ENCODE measurements around the gene PODNL1. TPM values are rescaled to one million over a fixed set of nuclear protein-coding genes. Genes with fewer than 3 reads are reported as not detected.
A peak's percentile ranks its signal among the peaks of the same experiment; 100 is the strongest.

PODNL1 gene
- total and polyA plus RNA-seq, 2 of the 8 experiments (the other 6 are each of a cell fraction or from before 2014, with no cell fraction given) = 1.0 to 1.5 TPM

DNA sequence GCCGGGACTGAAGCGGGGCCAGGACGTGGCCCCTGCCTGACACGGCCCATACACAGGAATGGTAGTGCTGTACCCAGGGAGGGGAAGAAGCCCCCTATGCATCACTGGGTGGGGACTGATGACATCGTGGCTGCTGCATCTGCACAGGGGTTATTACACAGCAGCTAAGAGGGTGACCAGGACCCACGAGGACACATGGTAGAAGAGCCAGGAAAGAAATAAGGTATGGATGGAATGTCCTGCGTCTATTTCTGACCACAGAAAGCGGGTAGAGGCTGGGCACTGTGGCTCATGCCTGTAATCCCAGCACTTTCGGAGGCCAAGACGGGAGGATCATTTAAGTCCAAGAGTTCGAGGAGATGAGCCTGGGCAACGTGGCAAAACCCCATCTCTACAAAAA, 38.2 kb upstream of the PODNL1 start:
- Histone ChIP-seq H3K18ac (ENCODE audit: extremely low read depth, low read length) (no peak overlapping the region), H3K4me3 (ENCODE audit: extremely low read depth in 1 of 4, insufficient read depth in 2 of 4, low read depth in 3 of 4, low read length in 4 of 4) (no peak overlapping the region), H2BK120ac (replicated peaks; ENCODE audit: low read depth, low read length) (no peak overlapping the region), H4K20me1 (replicated peaks in 1 of 2; ENCODE audit: control insufficient read depth in 1 of 2, insufficient read depth in 2 of 2, low read length in 2 of 2) (no peaks in the 10 kb centered on the region), H2AFZ (ENCODE audit: low read length) (no peak overlapping the region), H3K36me3 (ENCODE audit: control insufficient read depth in 2 of 4, insufficient read depth in 4 of 4, low read length in 3 of 4) (peaks cover 0 to 7% (median 3%) of the 10 kb centered on the region in 4 experiments; a peak in 2 of 8 replicates), H3K27me3 (replicated peaks in 1 of 4; ENCODE audit: control insufficient read depth in 3 of 4, extremely low read depth in 1 of 4, insufficient read depth in 3 of 4, low read length in 3 of 4) (no peaks in the 10 kb centered on the region), H3K4me1 (replicated peaks in 1 of 4; ENCODE audit: control insufficient read depth in 3 of 4, insufficient read depth in 4 of 4, low read length in 3 of 4) (peaks cover 0 to 14% (median 8%) of the 10 kb centered on the region in 4 experiments; a peak in 3 of 7 replicates), H3K9me3 (ENCODE audit: insufficient read depth in 2 of 2, low read depth in 1 of 2, low read length in 1 of 2) (no peaks in the 10 kb centered on the region), H3K79me2 (ENCODE audit: control insufficient read depth in 1 of 2, insufficient read depth in 2 of 2, low read length in 2 of 2) (no peaks in the 10 kb centered on the region), H2BK20ac (ENCODE audit: low read length) (no peak overlapping the region), H3K4ac (replicated peaks; ENCODE audit: insufficient read length, low read depth, low read length) (no peak overlapping the region), H3K4me2 (ENCODE audit: insufficient read depth in 1 of 2, low read depth in 2 of 2, low read length in 2 of 2) (no peak overlapping the region), H3K79me1 (ENCODE audit: low read depth, low read length) (no peaks in the 10 kb centered on the region), H3K23me2 (ENCODE audit: low read depth, low read length) (peaks cover 2% of the 10 kb centered on the region; the same call in 1 of the 2 replicates), H4K91ac (replicated peaks; ENCODE audit: insufficient read length, low read length) (no peak overlapping the region), H2BK15ac (ENCODE audit: low read length) (no peak overlapping the region), H3K27ac (ENCODE audit: low read depth, low read length) (no peak overlapping the region), H2AK5ac (ENCODE audit: low read depth, low read length) (0 out of 2 replicates have a peak overlapping the region, but pooled peaks have one; percentile 39), H3K56ac (replicated peaks; ENCODE audit: insufficient read length, low read depth, low read length) (no peak overlapping the region), H3K23ac (ENCODE audit: insufficient read length) (no peak overlapping the region), H2BK12ac (ENCODE audit: low read depth, low read length) (no peak overlapping the region), H2BK5ac (ENCODE audit: low read depth, low read length) (no peak overlapping the region), H3K14ac (ENCODE audit: insufficient read length) (no peak overlapping the region), H4K5ac (ENCODE audit: insufficient read length, low read depth, low read length) (no peak overlapping the region), H4K8ac (ENCODE audit: extremely low read depth, insufficient read depth, low read length) (no peak overlapping the region), H3K9ac (replicated peaks in 1 of 4; ENCODE audit: extremely low read depth in 1 of 4, low read depth in 3 of 4, low read length in 3 of 4) (no peak overlapping the region)
- DNase-seq (ENCODE audit: low read depth in 1 of 2, low spot score in 2 of 2) (no peak), FAIRE-seq (no peak)
- 86% methylated on average over 12 of the region's 12 CpGs; no CpG with 5 or more reads in 1 of the 2 experiments for WGBS, 2 experiments (ENCODE audit: extremely low coverage in 1 of 2, insufficient coverage in 1 of 2, insufficient read length in 1 of 2, insufficient replicate concordance in 2 of 2, low coverage in 1 of 2, low lambda C conversion rate in 2 of 2, missing lambda C conversion rate in 1 of 2)
- ChIA-PET CTCF (ENCODE audit: partially characterized antibody) (interaction anchor here (1.1 to 10.3 kb wide), 2 partner anchors 17 to 27 kb away, joined by 3 to 77 read pairs; no protein-coding TSS in a partner anchor), POLR2A (ENCODE audit: partially characterized antibody) (interaction anchor here (1.0 to 4.3 kb wide), 3 partner anchors 15 to 178 kb away, joined by 3 to 34 read pairs (median 5); no protein-coding TSS in a partner anchor)
- TF ChIP-seq RFX5 (IDR thresholded peaks at IDR 0.05; ENCODE audit: borderline replicate concordance, low read depth, low read length) (no peak), CBX8 (IDR thresholded peaks at IDR 0.05; ENCODE audit: borderline replicate concordance, low read depth, low read length) (no peak), NANOG (IDR thresholded peaks at IDR 0.05; ENCODE audit: insufficient read depth, low read depth, low read length, poor library complexity, severe bottlenecking) (no peak), TCF12 (IDR thresholded peaks at IDR 0.05; ENCODE audit: low read depth, low read length) (no peak), SAP30 (IDR thresholded peaks at IDR 0.05; ENCODE audit: insufficient read depth, insufficient replicate concordance, low read length) (no peak), CREB1 (IDR thresholded peaks at IDR 0.05) (no peak), SP2 (IDR thresholded peaks at IDR 0.05; ENCODE audit: low read length) (no peak), BACH1 (IDR thresholded peaks at IDR 0.05; ENCODE audit: low read length) (no peak), CHD2 (IDR thresholded peaks at IDR 0.05; ENCODE audit: low read length) (no peak)
- TF ChIP-seq, protein P1, sequence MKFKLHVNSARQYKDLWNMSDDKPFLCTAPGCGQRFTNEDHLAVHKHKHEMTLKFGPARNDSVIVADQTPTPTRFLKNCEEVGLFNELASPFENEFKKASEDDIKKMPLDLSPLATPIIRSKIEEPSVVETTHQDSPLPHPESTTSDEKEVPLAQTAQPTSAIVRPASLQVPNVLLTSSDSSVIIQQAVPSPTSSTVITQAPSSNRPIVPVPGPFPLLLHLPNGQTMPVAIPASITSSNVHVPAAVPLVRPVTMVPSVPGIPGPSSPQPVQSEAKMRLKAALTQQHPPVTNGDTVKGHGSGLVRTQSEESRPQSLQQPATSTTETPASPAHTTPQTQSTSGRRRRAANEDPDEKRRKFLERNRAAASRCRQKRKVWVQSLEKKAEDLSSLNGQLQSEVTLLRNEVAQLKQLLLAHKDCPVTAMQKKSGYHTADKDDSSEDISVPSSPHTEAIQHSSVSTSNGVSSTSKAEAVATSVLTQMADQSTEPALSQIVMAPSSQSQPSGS (IDR thresholded peaks at IDR 0.05; ENCODE audit: low read length) = no peak
- TF ChIP-seq, protein P2, sequence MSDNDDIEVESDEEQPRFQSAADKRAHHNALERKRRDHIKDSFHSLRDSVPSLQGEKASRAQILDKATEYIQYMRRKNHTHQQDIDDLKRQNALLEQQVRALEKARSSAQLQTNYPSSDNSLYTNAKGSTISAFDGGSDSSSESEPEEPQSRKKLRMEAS (IDR thresholded peaks at IDR 0.05) = no peak

All from H1 (cell line).